ENCODE measurements around the gene CCHCR1. TPM values are rescaled to one million over a fixed set of nuclear protein-coding genes. Genes with fewer than 3 reads are reported as not detected.

CCHCR1 gene
- total and polyA plus RNA-seq, 2 of the 13 experiments (the other 11 are each of a cell fraction or from before 2014, with no cell fraction given), result 14.6 to 28.2 TPM

GRCh38 chr6:31103136-31103535 lies 54.5 kb downstream of the CCHCR1 start (continued):
- TF ChIP-seq ZNF609 (CRISPR knock-in tag; IDR thresholded peaks at IDR 0.05; ENCODE audit: borderline replicate concordance) (no peak), HHEX (CRISPR knock-in tag; IDR thresholded peaks at IDR 0.05) (no peak), ZNF589 (CRISPR knock-in tag; conservative IDR thresholded peaks at IDR 0.05) (no peak)

GRCh38 chr6:31098449-31098938 lies 59.1 kb downstream of the CCHCR1 start:
- Histone ChIP-seq H3K27me3 (ENCODE audit: control insufficient read depth in 1 of 2, insufficient read depth in 2 of 2, low read length in 2 of 2) (no peaks in the 10 kb centered on the region), H3K9me3 (ENCODE audit: low read length) (no peaks in the 10 kb centered on the region), H3K36me3 (replicated peaks in 1 of 2; ENCODE audit: control insufficient read depth in 1 of 2, insufficient read depth in 2 of 2, low read length in 2 of 2) (no peaks in the 10 kb centered on the region), H3K4me2 (ENCODE audit: low read depth, low read length) (no peak overlapping the region), H3K9ac (ENCODE audit: insufficient read depth, low read depth, low read length) (no peak overlapping the region), H2AFZ (ENCODE audit: low read length) (no peak overlapping the region), H3K4me3 (replicated peaks in 1 of 3; ENCODE audit: insufficient read depth in 1 of 3, low read depth in 2 of 3, low read length in 3 of 3) (no peak overlapping the region), H3K79me2 (ENCODE audit: insufficient read depth, low read length) (no peaks in the 10 kb centered on the region), H3K4me1 (ENCODE audit: insufficient read depth, low read length) (peaks cover 30% of the 10 kb centered on the region), H3K27ac (ENCODE audit: extremely low read length, insufficient read depth, low read length) (no peak overlapping the region), H4K20me1 (ENCODE audit: insufficient read depth, low read length) (no peaks in the 10 kb centered on the region)
- FAIRE-seq (peak; percentile 28), ATAC-seq (no peak), DNase-seq (ENCODE audit: low spot score) (no peak)
- intact Hi-C loops (cut with micrococcal nuclease; ENCODE audit: unreplicated experiment) (no loop called here), in situ Hi-C loops (cut with HindIII; ENCODE audit: extremely low pct_ligation_motif_present, low pct_unique_long_range_greater_than_20kb) (loop anchor here (25.0 kb wide), 2 partner anchors 411 to 636 kb away; partner anchors contain the start of genes NRM and PPP1R18)
- TF ChIP-seq NAIF1 (CRISPR knock-in tag; IDR thresholded peaks at IDR 0.05; ENCODE audit: borderline replicate concordance) (no peak), KMT2B (CRISPR knock-in tag; IDR thresholded peaks at IDR 0.05) (no peak), ZNF7 (CRISPR knock-in tag; IDR thresholded peaks at IDR 0.05) (peak; percentile 90), NFE2 (CRISPR knock-in tag; IDR thresholded peaks at IDR 0.05) (peak; percentile 43; the same call in 1 of the 2 replicates), MAFF (IDR thresholded peaks at IDR 0.05; ENCODE audit: low read depth, low read length) (peak; percentile 50), TAF1 (CRISPR knock-in tag; IDR thresholded peaks at IDR 0.05) (no peak), MAFK (conservative IDR thresholded peaks at IDR 0.05 in 1 of 2, IDR thresholded peaks at IDR 0.05 in 1 of 2; ENCODE audit: low read length in 2 of 2) (peak in 1 of 2 experiments; percentile 63; a peak in 2 of 4 replicates), ZNF503 (CRISPR knock-in tag; IDR thresholded peaks at IDR 0.05) (no peak), BRD4 (CRISPR knock-in tag; IDR thresholded peaks at IDR 0.05) (no peak), NFE2L2 (IDR thresholded peaks at IDR 0.05; ENCODE audit: low read length) (peak; percentile 88)
- 64% methylated on average over 4 of the region's 4 CpGs for WGBS (ENCODE audit: low lambda C conversion rate)
- no TSS peak for BruUV-seq (replicated peaks)
- ChIA-PET CTCF (ENCODE audit: low intra/inter-chr PET ratio, low total read pairs) (no interaction called here), POLR2A (no interaction called here)

Measured in HepG2 (cell line).